Heart right ventricle (tissue), 16 donors: Measurements from ENCODE around the gene FTSJ3. TPM values are rescaled to one million over a fixed set of nuclear protein-coding genes. Genes with fewer than 3 reads are reported as not detected.

Experiments
- ATAC-seq, 8 donors: fragments of 200-7000 bp; cut with Tn5 transposase; one replicate each; pipeline ENCODE4 v1.9.1; 2020; ENCODE audit warnings: mild to moderate bottlenecking in 8 of 8, moderate library complexity in 8 of 8, moderate number of reproducible peaks in 1 of 8
- DNase-seq, 2 donors: peaks; one replicate each; pipeline ENCODE4 v3.0.0-alpha.2; 2020
- H3K27ac ChIP-seq, 10 donors: fragments of 200-600 bp; sonication (generic) in 2 of 10; one replicate each; pipeline versions ENCODE4 v1.5.0 to v1.8.0; 2020 to 2022; ENCODE audit warnings: mild to moderate bottlenecking in 3 of 10
- H3K27me3 ChIP-seq, 7 donors: fragments of 200-600 bp; one replicate each; pipeline ENCODE4 v1.8.0; 2021 to 2022; ENCODE audit warnings: mild to moderate bottlenecking in 2 of 7
- H3K36me3 ChIP-seq, 9 donors: fragments of 200-600 bp; sonication (generic) in 1 of 9; one replicate each; pipeline versions ENCODE4 v1.5.0 to v1.8.0; 2020 to 2022; ENCODE audit warnings: mild to moderate bottlenecking in 2 of 9
- H3K4me1 ChIP-seq, 9 donors: fragments of 200-600 bp; sonication (generic) in 1 of 9; one replicate each; pipeline versions ENCODE4 v1.5.0 to v1.8.0; 2020 to 2022; ENCODE audit warnings: mild to moderate bottlenecking in 4 of 9
- H3K4me3 ChIP-seq, 10 donors: fragments of 200-600 bp; sonication (generic) in 2 of 10; one replicate each; pipeline versions ENCODE4 v1.5.0 to v1.8.0; 2020 to 2022; ENCODE audit warnings: mild to moderate bottlenecking in 7 of 10, moderate library complexity in 2 of 10
- H3K9me3 ChIP-seq, 11 donors: fragments of 200-600 bp in 10 of 11; sonication (generic) in 2 of 11; one replicate each; pipeline versions ENCODE4 v1.5.0 to v1.8.0; 2013 to 2022; ENCODE audit warnings: mild to moderate bottlenecking in 2 of 11, control low read depth in 1 of 11, moderate library complexity in 1 of 11
- CTCF ChIP-seq, 9 donors: fragments of 200-600 bp; sonication (generic) in 2 of 9; IDR thresholded peaks; one replicate each; pipeline versions ENCODE4 v1.5.0 to v1.8.0; 2021 to 2022; ENCODE audit warnings: antibody characterized with exemption in 9 of 9, mild to moderate bottlenecking in 5 of 9, moderate library complexity in 1 of 9
- WGBS, 2 donors: extraction: QIAGEN DNeasy Blood & Tissue Kit; methylation state at CpG; one replicate each; pipeline ENCODE4 v1.1.7; 2013; ENCODE audit warnings: inconsistent platforms in 1 of 2; 5-methylcytosine and 5-hydroxymethylcytosine counted together
- intact Hi-C, 10 donors: fragments of 100-400 bp; cut with DNase I; formaldehyde crosslinking; loops; one replicate each; pipeline versions ENCODE4 v1.11.1 to v1.14.2; 2022
- polyA plus RNA-seq, 2 donors: library from polyadenylated mRNA; stranded (reverse); fragments of 200-250 nt; gene quantifications; one replicate each; pipeline ENCODE4 v1.2.3, GENCODE V29; 2013
- total RNA-seq, 10 donors: library from RNA; stranded (reverse); fragmentation: NEBNext Ultra II Directional in 3 of 10; extraction: Animal tissue kit (Norgen Biotek cat#: 25700) in 3 of 10; gene quantifications; one replicate each; pipeline versions ENCODE4 v1.2.1 to v1.2.4, GENCODE V29; 2021 to 2023
- donor health status: Arrhythmogenic right ventricular cardiomyopathy.
- donor health status: ischemic (EF 13 %, LVEDD 7.1; RV severe dilation, severe dysfunction).
- donor health status: healthy with polysubstance abuse.
- donor health status: DM: no; HTN: yes; CAD: no.
- donor health status: DM: no; HTN: no; CAD: no.
- donor health status: ischemic (EF 25% LVEDD 6.9; RV normal size, moderate dysfunction).
- donor health status: ischemic (EF 25% LVEDD 5.7; RV mildly dilated, moderate dysfunction).
- donor health status: healthy.
- donor health status: DM: yes; HTN: yes; CAD: no.
- donor health status: Ischemic cardiomyopathy.
- donor health status: ischemic (EF 35%, LVEDD 5.7; RV mildly dilated, moderate dysfunction).
- donor health status: nonischemic (EF 11% LVEDD 7.7; RV severe dilation, severe dysfunction).
- donor health status: DM: yes; HTN: yes; CAD: no.
- donor health status: PGD.
- donor health status: ischemic (EF 29% LVEDD 5.4; RV normal size, mild dysfunction).
- donor health status: nonischemic (EF 23%, LVEDD 6.1; RV moderate dilation, normal function).

Gene FTSJ3
- total and polyA plus RNA-seq, 12 donors, result 14.0 to 43.0 (median 28.4) TPM

- peaks cover 8 to 100% (median 95%) of the 10 kb centered on the region in 9 donors for H3K36me3 ChIP-seq
- DNase-seq (no peak), ATAC-seq (no peak)
- 94 to 95% methylated on average over 27 of the region's 27 CpGs for WGBS, 2 donors
- intact Hi-C loops, result loop anchor here in 1 of 10 donors (5.0 kb wide), 1 partner anchor 41 kb away; no protein-coding TSS in a partner anchor
- no peaks in the 10 kb centered on the region for H3K27me3 ChIP-seq
- no peaks in the 10 kb centered on the region for H3K9me3 ChIP-seq
- H3K27ac ChIP-seq, result no peak overlapping the region
- no peak for TF ChIP-seq CTCF (IDR thresholded peaks at IDR 0.05)
- no peak overlapping the region for H3K4me3 ChIP-seq
- H3K4me1 ChIP-seq, result peaks cover 0 to 14% (median 7%) of the 10 kb centered on the region in 9 donors
These were observed 9.6 kb downstream of the FTSJ3 start for GRCh38 chr17:63817736-63818385.

- H3K27ac ChIP-seq, result no peak overlapping the region
- intact Hi-C loops, result loop anchor here in 1 of 10 donors (5.0 kb wide), 1 partner anchor 39 kb away; no protein-coding TSS in a partner anchor
- H3K36me3 ChIP-seq, result peaks cover 13 to 100% (median 95%) of the 10 kb centered on the region in 9 donors
- H3K9me3 ChIP-seq, result no peaks in the 10 kb centered on the region
- H3K27me3 ChIP-seq, result no peaks in the 10 kb centered on the region
- DNase-seq, result no peak
- H3K4me1 ChIP-seq, result peaks cover 0 to 14% (median 7%) of the 10 kb centered on the region in 9 donors
- 95% methylated on average over 4 of the region's 4 CpGs for WGBS, 2 donors
- TF ChIP-seq CTCF (IDR thresholded peaks at IDR 0.05), result no peak
- no peak overlapping the region for H3K4me3 ChIP-seq
- ATAC-seq, result no peak
These were observed 10.8 kb downstream of the FTSJ3 start for GRCh38 chr17:63816669-63817068.

GRCh38 chr17:63816123-63816522 is 11.3 kb downstream of the FTSJ3 start:
- H3K4me1 ChIP-seq, result peaks cover 0 to 14% (median 7%) of the 10 kb centered on the region in 9 donors
- intact Hi-C loops, result loop anchor here in 1 of 10 donors (5.0 kb wide), 1 partner anchor 39 kb away; no protein-coding TSS in a partner anchor
- no peak for TF ChIP-seq CTCF (IDR thresholded peaks at IDR 0.05)
- DNase-seq (no peak), ATAC-seq (no peak)
- no peak overlapping the region for H3K27ac ChIP-seq
- H3K36me3 ChIP-seq, result peaks cover 12 to 100% (median 95%) of the 10 kb centered on the region in 9 donors
- no peak overlapping the region for H3K4me3 ChIP-seq
- H3K9me3 ChIP-seq, result no peaks in the 10 kb centered on the region
- WGBS, 2 donors, result 85 to 91% methylated on average over 2 of the region's 2 CpGs
- no peaks in the 10 kb centered on the region for H3K27me3 ChIP-seq

GRCh38 chr17:63809970-63810369 is 17.5 kb downstream of the FTSJ3 start:
- 92 to 94% methylated on average over 9 of the region's 9 CpGs for WGBS, 2 donors
- intact Hi-C loops, result no loop called here

More at GRCh38 chr17:63809970-63810369, 17.5 kb downstream of the FTSJ3 start:
- no peak for TF ChIP-seq CTCF (IDR thresholded peaks at IDR 0.05)
- Histone ChIP-seq H3K27me3 (no peaks in the 10 kb centered on the region), H3K36me3 (peaks cover 11 to 100% (median 95%) of the 10 kb centered on the region in 9 donors), H3K27ac (no peak overlapping the region), H3K4me1 (no peaks in the 10 kb centered on the region), H3K4me3 (no peak overlapping the region), H3K9me3 (no peaks in the 10 kb centered on the region)
- no peak for ATAC-seq
- no peak for DNase-seq
